Breast epithelium (tissue), 4 donors: ENCODE data around the gene QRFP. TPM values are rescaled to one million over a fixed set of nuclear protein-coding genes. Genes with fewer than 3 reads are reported as not detected.
A peak's percentile ranks its signal among the peaks of the same experiment; 100 is the strongest.

Experiments
- DNase-seq, 2 donors: peaks; one replicate each; pipeline ENCODE4 v3.0.0-alpha.2; 2019; ENCODE audit warnings: low spot score in 2 of 2
- H3K27ac ChIP-seq, 2 donors: fragments of 200-600 bp; sonication (generic) in 1 of 2; one replicate each; pipeline ENCODE4 v1.5.1; 2016 to 2019; ENCODE audit warnings: mild to moderate bottlenecking in 1 of 2
- H3K27me3 ChIP-seq, 2 donors: fragments of 200-600 bp; sonication (generic) in 1 of 2; one replicate each; pipeline versions ENCODE4 v1.5.1 to v1.6.0; 2017 to 2019; ENCODE audit warnings: control low read depth in 1 of 2, mild to moderate bottlenecking in 1 of 2
- H3K36me3 ChIP-seq: fragments of 200-600 bp; one replicate; pipeline ENCODE4 v1.5.1; 2019
- H3K4me1 ChIP-seq, 2 donors: fragments of 200-600 bp; sonication (generic); one replicate each; pipeline ENCODE4 v1.5.1; 2016 to 2019; ENCODE audit warnings: control low read depth in 1 of 2
- H3K4me3 ChIP-seq, 3 donors: fragments of 200-600 bp; sonication (generic); 1 replicate in 2 of 3; 2 replicates in 1 of 3; pipeline ENCODE4 v1.5.1; 2016 to 2019; ENCODE audit warnings: mild to moderate bottlenecking in 3 of 3, moderate library complexity in 2 of 3
- H3K9me3 ChIP-seq, 2 donors: fragments of 200-600 bp; sonication (generic) in 1 of 2; one replicate each; pipeline ENCODE4 v1.5.1; 2016 to 2019; ENCODE audit warnings: control low read depth in 1 of 2
- POLR2A ChIP-seq: fragments of 450-650 bp; IDR thresholded peaks from one replicate; pipeline ENCODE4 v1.6.1; 2016; ENCODE audit warnings: antibody characterized with exemption, mild to moderate bottlenecking, moderate library complexity
- POLR2AphosphoS5 ChIP-seq, 3 donors: sonication (generic); formaldehyde crosslinking; IDR thresholded peaks; one replicate each; pipeline ENCODE4 v1.6.1; 2017; ENCODE audit warnings: antibody characterized with exemption in 3 of 3
- intact Hi-C: fragments of 100-400 bp; cut with DNase I; formaldehyde crosslinking; loops from one replicate; pipeline ENCODE4 v1.15.1; 2023; ENCODE audit warnings: low total_unique reads
- total RNA-seq, 3 donors: library from RNA; depleted of rRNA; stranded (reverse); fragments of >200 nt; gene quantifications; one replicate each; pipeline ENCODE4 v1.1.0, GENCODE V29; 2016
- TF ChIP-seq, protein P1 (sequence below), 3 donors: fragments of 450-650 bp; IDR thresholded peaks; one replicate each; pipeline ENCODE4 v1.5.1; 2016 to 2017; ENCODE audit warnings: antibody characterized with exemption in 3 of 3, mild to moderate bottlenecking in 3 of 3, moderate library complexity in 3 of 3

Gene QRFP
- total RNA-seq, 3 donors from 2014 or later = not detected

DNA sequence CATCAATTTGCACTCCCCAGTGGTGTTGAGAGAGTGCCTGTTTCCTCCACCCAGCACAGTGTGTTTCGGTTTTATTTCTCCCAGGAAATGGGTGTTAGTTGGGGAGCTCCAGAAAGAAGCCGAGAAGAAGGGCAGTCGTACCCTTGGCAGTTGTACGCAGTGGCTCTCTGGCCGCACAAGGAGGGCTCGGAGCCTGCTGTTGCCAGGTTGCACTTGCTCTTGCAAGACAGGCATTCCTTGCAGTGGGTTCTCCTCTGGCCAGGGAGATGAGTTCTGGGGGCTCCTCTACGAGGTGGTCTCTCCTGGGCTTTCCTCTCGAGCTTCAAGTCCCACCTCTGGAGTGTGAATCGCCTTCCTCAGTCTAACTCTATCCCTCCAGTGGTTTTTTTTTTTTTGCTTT lies 29.1 kb downstream of the QRFP start:
- Histone ChIP-seq H3K36me3 (no peaks in the 10 kb centered on the region), H3K27me3 (no peaks in the 10 kb centered on the region), H3K4me3 (no peak overlapping the region), H3K27ac (no peak overlapping the region), H3K9me3 (no peaks in the 10 kb centered on the region), H3K4me1 (peaks cover 0 to 5% of the 10 kb centered on the region in 2 donors)
- intact Hi-C loops = loop anchor here (10.0 kb wide), 1 partner anchor 163 kb away; no protein-coding TSS in a partner anchor
- TF ChIP-seq, protein P1, sequence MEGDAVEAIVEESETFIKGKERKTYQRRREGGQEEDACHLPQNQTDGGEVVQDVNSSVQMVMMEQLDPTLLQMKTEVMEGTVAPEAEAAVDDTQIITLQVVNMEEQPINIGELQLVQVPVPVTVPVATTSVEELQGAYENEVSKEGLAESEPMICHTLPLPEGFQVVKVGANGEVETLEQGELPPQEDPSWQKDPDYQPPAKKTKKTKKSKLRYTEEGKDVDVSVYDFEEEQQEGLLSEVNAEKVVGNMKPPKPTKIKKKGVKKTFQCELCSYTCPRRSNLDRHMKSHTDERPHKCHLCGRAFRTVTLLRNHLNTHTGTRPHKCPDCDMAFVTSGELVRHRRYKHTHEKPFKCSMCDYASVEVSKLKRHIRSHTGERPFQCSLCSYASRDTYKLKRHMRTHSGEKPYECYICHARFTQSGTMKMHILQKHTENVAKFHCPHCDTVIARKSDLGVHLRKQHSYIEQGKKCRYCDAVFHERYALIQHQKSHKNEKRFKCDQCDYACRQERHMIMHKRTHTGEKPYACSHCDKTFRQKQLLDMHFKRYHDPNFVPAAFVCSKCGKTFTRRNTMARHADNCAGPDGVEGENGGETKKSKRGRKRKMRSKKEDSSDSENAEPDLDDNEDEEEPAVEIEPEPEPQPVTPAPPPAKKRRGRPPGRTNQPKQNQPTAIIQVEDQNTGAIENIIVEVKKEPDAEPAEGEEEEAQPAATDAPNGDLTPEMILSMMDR (IDR thresholded peaks at IDR 0.05) = no peak
- TF ChIP-seq POLR2A (no peak), POLR2AphosphoS5 (IDR thresholded peaks at IDR 0.05) (no peak)
- no peak for DNase-seq

DNA sequence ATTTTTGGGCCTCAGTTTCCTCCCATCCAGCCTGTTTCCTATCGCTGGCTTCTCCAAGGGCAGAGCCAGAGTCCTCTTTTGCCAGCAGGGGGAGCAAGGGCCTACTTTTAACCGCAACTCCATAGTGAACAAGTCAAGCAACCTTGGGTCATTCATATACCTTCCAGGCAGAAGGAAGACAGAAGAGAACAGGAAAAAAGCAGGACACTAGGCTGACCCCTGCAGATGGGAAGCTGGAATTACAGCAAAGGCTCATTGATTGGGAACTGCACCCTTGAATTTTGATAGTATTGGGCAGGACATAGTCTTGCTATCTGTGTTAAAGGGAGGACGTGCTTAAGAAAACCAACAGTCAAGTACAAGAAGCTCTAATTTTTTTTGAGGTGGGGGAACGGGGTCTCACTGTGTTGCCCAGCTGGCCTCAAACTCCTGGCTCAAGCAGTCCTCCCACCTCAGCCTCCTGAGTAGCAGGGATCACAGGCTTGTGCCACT lies 30.1 kb downstream of the QRFP start:
- Histone ChIP-seq H3K9me3 (no peaks in the 10 kb centered on the region), H3K27ac (no peak overlapping the region), H3K4me1 (peaks cover 0 to 5% of the 10 kb centered on the region in 2 donors), H3K36me3 (no peaks in the 10 kb centered on the region), H3K4me3 (no peak overlapping the region), H3K27me3 (no peaks in the 10 kb centered on the region)
- intact Hi-C loops = loop anchor here (10.0 kb wide), 1 partner anchor 162 kb away; no protein-coding TSS in a partner anchor
- DNase-seq = peak; percentile 72 to 74
- TF ChIP-seq POLR2AphosphoS5 (IDR thresholded peaks at IDR 0.05) (peak in 1 of 3 donors; percentile 44), POLR2A (no peak)
- TF ChIP-seq, protein P1 (IDR thresholded peaks at IDR 0.05) = peak; percentile 73 to 96 (median 87)

DNA sequence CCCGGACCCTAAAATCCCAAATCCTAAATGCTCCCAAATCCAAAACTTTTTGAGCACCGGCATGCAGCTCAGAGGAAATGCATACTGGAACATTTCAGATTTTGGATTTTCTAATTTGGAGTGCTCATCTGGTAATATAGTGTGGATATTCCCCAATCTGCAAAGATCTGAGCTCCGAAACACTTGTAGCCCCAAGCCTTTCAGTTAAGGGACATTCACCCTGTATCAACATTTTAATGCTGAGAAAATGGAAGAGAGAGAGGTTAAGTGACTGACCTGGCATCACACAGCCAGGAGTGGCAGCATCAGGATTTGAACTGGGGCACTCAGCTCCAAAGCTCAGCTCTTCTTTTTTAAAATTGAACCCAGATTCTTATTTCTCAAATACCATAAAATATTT lies 30.7 kb downstream of the QRFP start:
- DNase-seq = no peak

DNA sequence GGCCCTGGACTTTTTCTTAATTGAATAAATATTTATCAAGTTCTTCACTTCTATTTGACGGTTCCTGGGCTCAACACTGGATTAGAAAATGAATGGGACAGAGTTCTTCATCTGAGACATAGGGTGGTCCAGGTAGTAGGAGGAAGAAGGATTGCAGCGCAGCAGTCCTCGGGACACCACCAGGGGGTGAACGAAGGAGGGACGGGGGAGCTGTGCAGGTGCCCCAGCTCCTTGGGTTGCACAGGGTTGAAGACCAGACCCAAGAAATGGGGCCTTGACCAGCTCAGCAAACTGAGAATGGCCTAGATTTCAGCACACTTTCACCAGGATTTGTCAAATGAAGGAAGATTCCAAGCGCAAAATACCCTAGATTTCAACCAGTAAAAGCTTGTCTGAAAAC lies 32.1 kb downstream of the QRFP start:
- Histone ChIP-seq H3K36me3 (no peaks in the 10 kb centered on the region), H3K27me3 (no peaks in the 10 kb centered on the region), H3K27ac (no peak overlapping the region), H3K9me3 (no peaks in the 10 kb centered on the region), H3K4me3 (no peak overlapping the region), H3K4me1 (peaks cover 0 to 5% of the 10 kb centered on the region in 2 donors)
- no peak for DNase-seq
- intact Hi-C loops = loop anchor here (10.0 kb wide), 1 partner anchor 160 kb away; no protein-coding TSS in a partner anchor
- TF ChIP-seq POLR2AphosphoS5 (IDR thresholded peaks at IDR 0.05) (no peak), POLR2A (no peak)
- TF ChIP-seq, protein P1 (IDR thresholded peaks at IDR 0.05) = no peak

More for the DNA sequence above, 30.7 kb downstream of the QRFP start:
- Histone ChIP-seq H3K27ac (no peak overlapping the region), H3K36me3 (no peaks in the 10 kb centered on the region), H3K4me3 (no peak overlapping the region), H3K4me1 (peaks cover 0 to 5% of the 10 kb centered on the region in 2 donors), H3K27me3 (no peaks in the 10 kb centered on the region), H3K9me3 (no peaks in the 10 kb centered on the region)
- intact Hi-C loops = loop anchor here (10.0 kb wide), 1 partner anchor 161 kb away; no protein-coding TSS in a partner anchor
- TF ChIP-seq, protein P1 (IDR thresholded peaks at IDR 0.05) = no peak
- TF ChIP-seq POLR2A = no peak
- no peak for TF ChIP-seq POLR2AphosphoS5 (IDR thresholded peaks at IDR 0.05)

DNA sequence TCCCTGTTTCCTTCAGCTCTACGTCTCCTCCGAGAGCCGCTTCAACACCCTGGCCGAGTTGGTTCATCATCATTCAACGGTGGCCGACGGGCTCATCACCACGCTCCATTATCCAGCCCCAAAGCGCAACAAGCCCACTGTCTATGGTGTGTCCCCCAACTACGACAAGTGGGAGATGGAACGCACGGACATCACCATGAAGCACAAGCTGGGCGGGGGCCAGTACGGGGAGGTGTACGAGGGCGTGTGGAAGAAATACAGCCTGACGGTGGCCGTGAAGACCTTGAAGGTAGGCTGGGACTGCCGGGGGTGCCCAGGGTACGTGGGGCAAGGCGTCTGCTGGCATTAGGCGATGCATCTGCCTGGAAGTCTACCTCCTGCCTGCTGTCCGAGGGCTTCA lies 33.9 kb downstream of the QRFP start:
- DNase-seq = no peak
- no peak overlapping the region for H3K4me3 ChIP-seq
- H3K27ac ChIP-seq = peak overlapping the region; percentile 21 to 46
- H3K9me3 ChIP-seq = no peaks in the 10 kb centered on the region
- intact Hi-C loops = loop anchor here (10.0 kb wide), 1 partner anchor 158 kb away; no protein-coding TSS in a partner anchor
- no peaks in the 10 kb centered on the region for H3K36me3 ChIP-seq
- peaks cover 3 to 9% of the 10 kb centered on the region in 2 donors for H3K4me1 ChIP-seq
- TF ChIP-seq POLR2AphosphoS5 (IDR thresholded peaks at IDR 0.05) = no peak
- TF ChIP-seq, protein P1 (IDR thresholded peaks at IDR 0.05) = no peak
- no peak for TF ChIP-seq POLR2A
- no peaks in the 10 kb centered on the region for H3K27me3 ChIP-seq
